Cardiac fibroblast (primary cell): ENCODE results near the gene FSTL4.

Experiments used
- DNase-seq, 2 donors: peaks; one replicate each; pipeline versions ENCODE4 v3.0.0 to v3.0.0-alpha.2; 2010; ENCODE audit warnings: low read depth in 2 of 2
- H3K4me3 ChIP-seq, 2 donors: replicated peaks in 1 of 2; 1 replicate in 1 of 2; 2 replicates in 1 of 2; pipeline ENCODE4 v1.5.1; 2011; ENCODE audit warnings: low read depth in 2 of 2, low read length in 2 of 2, mild to moderate bottlenecking in 2 of 2, moderate library complexity in 1 of 2
- CTCF ChIP-seq: IDR thresholded peaks from one replicate; pipeline ENCODE4 v1.5.1; 2011; ENCODE audit warnings: low read depth, mild to moderate bottlenecking, low read length, inconsistent platforms

The FSTL4 gene

GRCh38 chr5:133376986-133377385, 235.4 kb downstream of the FSTL4 start:
- TF ChIP-seq CTCF = no peak
- no peak for DNase-seq
- H3K4me3 ChIP-seq = no peak overlapping the region

GRCh38 chr5:133373121-133373870, 239.0 kb downstream of the FSTL4 start:
- no peak for DNase-seq
- TF ChIP-seq CTCF = no peak

GRCh38 chr5:133372293-133372937, 239.9 kb downstream of the FSTL4 start:
- DNase-seq = no peak
- H3K4me3 ChIP-seq = no peak overlapping the region
- no peak for TF ChIP-seq CTCF

More at GRCh38 chr5:133373121-133373870, 239.0 kb downstream of the FSTL4 start:
- no peak overlapping the region for H3K4me3 ChIP-seq

- no peak for DNase-seq
- no peak overlapping the region for H3K4me3 ChIP-seq
- TF ChIP-seq CTCF = no peak
These were observed 240.8 kb downstream of the FSTL4 start for GRCh38 chr5:133371371-133372155.

GRCh38 chr5:133370904-133371303, 241.4 kb downstream of the FSTL4 start:
- TF ChIP-seq CTCF = no peak
- DNase-seq = no peak
- H3K4me3 ChIP-seq = no peak overlapping the region

- DNase-seq = no peak
- TF ChIP-seq CTCF = no peak
- H3K4me3 ChIP-seq = no peak overlapping the region
These were observed 242.1 kb downstream of the FSTL4 start for GRCh38 chr5:133370036-133370831.
